Urinary bladder (tissue), 4 donors: Measurements from ENCODE around the gene TMEM94. TPM values are rescaled to one million over a fixed set of nuclear protein-coding genes. Genes with fewer than 3 reads are reported as not detected.

ENCODE experiments used
- DNase-seq: peaks from one replicate; pipeline ENCODE4 v3.0.0-alpha.2; 2015; ENCODE audit errors: extremely low spot score
- H3K27ac ChIP-seq: one replicate; pipeline ENCODE4 v1.5.1; 2013; ENCODE audit warnings: low read depth, mild to moderate bottlenecking, moderate library complexity
- H3K36me3 ChIP-seq: one replicate; pipeline ENCODE4 v1.6.1; 2013; ENCODE audit warnings: mild to moderate bottlenecking, moderate library complexity; ENCODE audit not compliant: insufficient read depth
- H3K4me1 ChIP-seq: one replicate; pipeline ENCODE4 v1.6.1; 2013; ENCODE audit warnings: mild to moderate bottlenecking, moderate library complexity; ENCODE audit not compliant: insufficient read depth
- H3K4me3 ChIP-seq: one replicate; pipeline ENCODE4 v1.5.1; 2013; ENCODE audit warnings: low read depth, low read length
- WGBS: extraction: QIAGEN DNeasy Blood & Tissue Kit; methylation state at CpG from one replicate; pipeline ENCODE4 v1.1.7; 2013; 5-methylcytosine and 5-hydroxymethylcytosine counted together
- polyA plus RNA-seq: library from polyadenylated mRNA; stranded (reverse); fragments of 200-250 nt; gene quantifications from one replicate; pipeline ENCODE4 v1.2.3, GENCODE V29; 2013
- total RNA-seq: library from RNA; depleted of rRNA; stranded (reverse); fragments of >200 nt; gene quantifications from one replicate; pipeline ENCODE4 v1.2.3, GENCODE V29; 2014
- donor health status: healthy with polysubstance abuse.
- donor health status: healthy.

TMEM94 gene
- total and polyA plus RNA-seq, 2 donors: 24.9 to 45.8 TPM

DNA sequence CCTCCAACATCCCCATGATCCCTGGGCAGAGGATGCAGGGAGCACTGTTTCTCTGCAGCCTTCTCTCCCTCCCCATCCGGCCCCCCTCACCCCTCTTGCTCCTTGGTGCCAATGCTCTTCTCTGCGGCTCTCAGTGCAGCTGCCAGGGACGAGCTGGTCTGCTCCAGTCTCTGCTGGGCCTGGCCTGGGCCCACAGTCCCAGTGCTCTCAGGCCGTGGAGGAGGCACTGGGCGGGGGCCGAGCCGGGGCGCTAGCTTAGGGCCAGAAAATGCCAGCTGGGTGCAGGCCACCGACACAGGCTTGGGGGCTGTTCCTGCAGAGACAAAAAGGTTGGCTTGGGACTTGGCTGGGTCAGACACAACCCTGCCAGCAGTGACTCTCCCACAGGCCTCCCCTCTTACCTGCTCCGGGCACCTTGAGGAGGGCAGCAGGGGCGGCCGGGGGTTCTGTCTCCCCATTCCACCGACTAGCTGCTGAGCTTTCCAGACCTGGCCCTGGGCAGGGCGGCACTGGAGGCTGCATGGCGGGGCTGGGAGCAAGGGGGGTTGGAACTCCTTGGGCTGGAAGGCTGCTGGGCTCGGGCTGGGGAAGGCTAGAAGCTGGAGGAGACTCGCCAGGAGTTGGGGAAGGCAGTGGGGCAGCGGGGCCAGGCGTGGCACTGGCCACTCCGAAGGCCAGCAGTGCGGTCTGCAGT lies 45.1 kb downstream of the TMEM94 start:
- DNase-seq: no peak
- Histone ChIP-seq H3K4me1 (no peaks in the 10 kb centered on the region), H3K4me3 (no peak overlapping the region), H3K36me3 (peaks cover 4% of the 10 kb centered on the region), H3K27ac (no peak overlapping the region)
- WGBS: 73% methylated on average over 21 of the region's 21 CpGs

DNA sequence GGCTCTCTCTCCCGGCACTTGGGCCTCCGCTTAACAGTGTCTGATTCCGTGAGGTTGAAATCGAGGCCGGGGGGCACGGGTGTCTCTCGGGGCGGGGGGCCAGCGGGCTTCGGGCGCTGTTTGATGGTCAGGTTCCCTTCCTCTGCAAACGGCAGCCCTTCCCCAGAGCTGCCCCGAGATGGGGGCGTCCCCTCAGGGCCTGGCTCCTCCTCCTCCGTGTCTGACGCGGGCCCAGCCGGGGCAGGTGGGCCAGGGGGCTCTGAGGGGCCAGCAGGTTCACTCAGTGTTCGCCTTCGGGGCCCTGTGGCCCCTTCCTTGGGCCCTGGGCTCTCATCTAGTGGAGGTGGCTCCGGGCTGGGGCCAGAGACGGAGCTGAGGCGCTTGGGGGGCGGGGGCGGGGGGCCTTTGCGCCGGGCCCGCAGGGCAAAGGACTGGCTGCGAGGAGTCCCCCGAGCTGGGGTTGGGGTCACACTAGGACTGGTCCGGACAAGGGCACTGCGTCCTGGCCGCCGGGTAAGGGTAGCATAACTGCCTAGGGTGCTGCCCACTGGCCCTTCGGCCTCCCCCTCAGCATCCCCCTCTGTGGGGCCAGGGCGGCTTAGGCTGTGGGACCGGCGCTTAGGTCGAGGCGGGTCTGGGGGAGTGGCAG lies 45.8 kb downstream of the TMEM94 start:
- no peaks in the 10 kb centered on the region for H3K4me1 ChIP-seq

DNA sequence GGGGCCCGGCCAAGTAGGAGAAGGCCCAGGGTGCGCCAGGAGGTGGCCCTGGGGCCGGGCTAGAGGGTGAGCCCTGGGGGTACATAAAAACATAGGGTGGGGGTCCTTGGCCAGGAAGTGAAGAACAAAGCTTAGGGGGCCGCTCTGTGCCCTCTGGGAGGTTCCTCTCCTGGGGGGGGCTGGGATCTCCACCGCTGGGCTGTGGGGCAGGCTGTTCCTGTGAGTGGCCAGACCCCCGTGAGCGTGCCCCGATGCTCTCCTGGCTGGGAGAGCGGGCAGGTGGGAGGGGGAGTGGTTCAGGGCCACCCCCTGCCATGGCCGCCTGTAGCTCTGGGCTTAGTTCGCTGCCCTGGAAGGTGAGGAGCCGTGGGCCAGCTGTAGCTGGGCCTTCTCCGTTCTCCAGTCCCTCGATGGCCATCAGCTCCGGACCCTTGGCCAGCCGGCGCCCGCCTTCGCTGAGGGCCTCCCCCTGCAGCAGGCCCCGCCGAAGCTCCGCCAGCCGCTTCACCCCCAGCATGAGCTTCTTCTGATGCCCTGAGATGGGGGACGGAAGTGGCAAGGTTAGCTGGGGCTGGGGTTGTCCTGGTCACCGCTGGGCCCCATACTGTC lies 46.4 kb downstream of the TMEM94 start:
- no peak for DNase-seq
- Histone ChIP-seq H3K4me3 (no peak overlapping the region), H3K36me3 (no peaks in the 10 kb centered on the region), H3K4me1 (no peaks in the 10 kb centered on the region), H3K27ac (no peak overlapping the region)
- WGBS: 89% methylated on average over 25 of the region's 25 CpGs

More for the DNA sequence above, 45.8 kb downstream of the TMEM94 start:
- H3K4me3 ChIP-seq: no peak overlapping the region
- H3K27ac ChIP-seq: no peak overlapping the region
- no peak for DNase-seq
- WGBS: 84% methylated on average over 40 of the region's 40 CpGs
- no peaks in the 10 kb centered on the region for H3K36me3 ChIP-seq

DNA sequence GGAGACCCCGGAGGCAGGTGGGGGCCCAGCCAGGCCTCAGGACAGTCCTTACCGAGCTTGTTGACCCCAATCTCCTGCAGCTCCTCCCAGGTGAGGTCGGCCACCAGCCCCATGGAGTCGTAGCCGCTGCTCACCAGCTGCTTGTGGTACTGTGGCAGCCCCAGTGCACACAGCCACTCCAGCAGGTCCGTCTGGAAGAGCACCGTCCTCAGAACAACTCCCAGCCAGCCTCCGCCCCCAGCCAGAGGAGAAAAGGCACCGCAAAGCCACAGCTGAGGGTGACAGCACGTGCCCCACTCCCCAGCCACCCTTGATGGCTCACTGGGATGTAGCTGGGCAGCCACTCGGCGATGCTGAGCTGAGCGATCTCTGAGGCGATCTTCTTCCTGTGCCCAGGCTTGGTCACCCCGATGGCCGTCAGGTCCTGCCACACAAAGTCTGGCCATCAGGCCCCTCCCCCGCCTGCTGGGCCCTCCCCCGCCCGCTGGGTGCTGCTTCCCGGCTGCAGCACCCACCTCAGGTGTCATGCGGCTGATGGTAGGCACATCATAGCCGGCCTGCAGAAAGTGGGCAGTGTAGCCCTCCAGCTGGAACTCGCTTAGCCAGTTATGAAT lies 47.0 kb downstream of the TMEM94 start:
- Histone ChIP-seq H3K4me1 (no peaks in the 10 kb centered on the region), H3K27ac (no peak overlapping the region), H3K36me3 (no peaks in the 10 kb centered on the region), H3K4me3 (no peak overlapping the region)
- 81% methylated on average over 23 of the region's 23 CpGs for WGBS
- no peak for DNase-seq

DNA sequence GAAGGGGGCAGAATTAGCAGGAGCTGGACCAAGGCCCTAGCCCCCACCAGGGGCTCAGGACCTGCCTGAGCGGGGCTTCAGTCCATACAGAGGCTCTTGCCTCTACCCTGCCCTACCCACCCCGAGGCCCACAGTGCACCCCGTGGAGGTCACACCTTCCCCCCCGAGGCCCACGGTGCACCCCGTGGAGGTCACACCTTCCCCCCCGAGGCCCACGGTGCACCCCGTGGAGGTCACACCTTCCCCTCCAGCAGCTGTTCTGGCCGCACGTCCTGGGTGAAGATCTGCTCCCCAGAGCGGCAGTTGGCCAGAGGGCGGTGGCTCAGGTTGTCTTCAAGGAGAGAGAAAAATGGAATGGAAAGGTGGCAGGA lies 47.5 kb downstream of the TMEM94 start:
- H3K36me3 ChIP-seq: no peaks in the 10 kb centered on the region

DNA sequence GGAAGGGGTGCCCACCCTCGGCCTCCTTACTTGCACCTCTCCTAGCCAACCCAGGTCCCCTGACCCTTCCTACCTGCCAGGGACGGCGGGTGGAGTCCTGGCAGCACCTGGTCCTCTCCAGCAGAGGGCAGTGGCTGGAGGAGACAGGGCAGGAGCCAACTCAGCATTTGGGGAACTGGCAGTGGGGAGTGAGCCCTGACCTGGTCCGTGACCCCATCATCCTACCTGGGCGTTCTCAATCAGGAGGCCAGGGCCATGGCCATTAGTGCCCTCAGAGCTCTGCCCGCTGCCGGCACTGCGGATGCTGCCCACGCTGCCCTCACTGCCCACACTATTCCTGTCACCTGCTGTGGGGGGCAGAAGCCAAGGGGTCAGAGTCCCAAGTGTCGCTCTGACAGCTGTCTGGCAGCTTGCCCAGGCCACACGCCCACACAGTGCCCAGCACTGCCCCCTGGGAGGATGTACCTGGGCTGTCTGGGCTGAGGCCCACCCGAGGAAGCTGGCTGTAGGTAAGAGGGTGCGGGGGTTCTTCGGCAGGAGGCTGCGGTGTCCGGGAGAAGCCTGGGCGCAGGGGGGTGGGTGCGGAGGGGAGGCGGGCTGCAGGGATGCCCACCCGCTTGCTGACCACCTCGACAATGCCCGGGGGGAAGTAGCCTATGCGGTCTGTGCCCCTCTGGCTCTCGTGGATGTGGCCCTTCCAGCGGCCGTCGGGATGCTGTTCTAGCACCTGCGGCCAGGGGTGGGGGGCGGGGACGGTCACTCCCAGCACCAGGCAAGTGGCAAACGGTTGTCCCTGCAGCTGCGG lies 48.1 kb downstream of the TMEM94 start:
- WGBS: 78% methylated on average over 32 of the region's 32 CpGs
- DNase-seq: no peak
- Histone ChIP-seq H3K4me1 (no peaks in the 10 kb centered on the region), H3K36me3 (no peaks in the 10 kb centered on the region), H3K4me3 (no peak overlapping the region), H3K27ac (no peak overlapping the region)

More for the DNA sequence above, 47.5 kb downstream of the TMEM94 start:
- Histone ChIP-seq H3K27ac (no peak overlapping the region), H3K4me3 (no peak overlapping the region), H3K4me1 (no peaks in the 10 kb centered on the region)
- DNase-seq: no peak
- 73% methylated on average over 13 of the region's 13 CpGs for WGBS

DNA sequence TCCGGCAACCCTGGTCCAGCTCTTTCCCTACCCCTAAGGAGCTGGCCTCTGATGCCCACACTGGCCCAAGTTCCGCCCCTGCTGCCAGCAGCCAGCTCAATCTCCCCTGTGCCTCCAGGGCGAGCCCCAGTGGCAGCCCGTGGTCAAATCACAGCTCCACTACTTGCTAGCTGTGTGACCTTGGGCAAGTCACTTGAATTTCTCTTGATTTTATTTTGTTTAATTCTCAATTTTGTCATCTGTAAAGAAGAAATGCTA lies 48.6 kb downstream of the TMEM94 start:
- Histone ChIP-seq H3K27ac (no peak overlapping the region), H3K4me3 (no peak overlapping the region), H3K4me1 (no peaks in the 10 kb centered on the region), H3K36me3 (no peaks in the 10 kb centered on the region)
- no peak for DNase-seq
- WGBS: 90% methylated on average over 4 of the region's 4 CpGs

DNA sequence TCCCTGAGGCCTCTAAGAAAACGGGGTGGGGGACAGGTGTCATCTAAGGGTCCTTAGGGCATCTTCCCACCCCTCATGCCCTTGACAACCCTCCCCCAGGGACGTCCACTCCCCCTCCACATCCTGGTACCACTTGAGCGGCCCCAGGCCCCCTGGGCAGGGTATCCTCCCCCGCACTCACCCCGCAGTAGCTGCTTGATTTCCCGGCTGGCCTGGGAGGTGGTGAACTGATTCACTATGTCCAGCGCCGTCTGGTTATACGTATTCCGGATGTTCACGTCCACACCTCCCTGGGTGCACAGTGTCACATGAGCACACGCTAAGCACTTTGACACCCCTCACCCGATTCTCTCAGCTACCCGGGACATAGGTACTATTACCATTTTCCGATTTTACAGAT lies 49.2 kb downstream of the TMEM94 start:
- WGBS: 87% methylated on average over 15 of the region's 15 CpGs
- Histone ChIP-seq H3K4me3 (no peak overlapping the region), H3K36me3 (no peaks in the 10 kb centered on the region), H3K4me1 (no peaks in the 10 kb centered on the region), H3K27ac (no peak overlapping the region)
- DNase-seq: no peak

DNA sequence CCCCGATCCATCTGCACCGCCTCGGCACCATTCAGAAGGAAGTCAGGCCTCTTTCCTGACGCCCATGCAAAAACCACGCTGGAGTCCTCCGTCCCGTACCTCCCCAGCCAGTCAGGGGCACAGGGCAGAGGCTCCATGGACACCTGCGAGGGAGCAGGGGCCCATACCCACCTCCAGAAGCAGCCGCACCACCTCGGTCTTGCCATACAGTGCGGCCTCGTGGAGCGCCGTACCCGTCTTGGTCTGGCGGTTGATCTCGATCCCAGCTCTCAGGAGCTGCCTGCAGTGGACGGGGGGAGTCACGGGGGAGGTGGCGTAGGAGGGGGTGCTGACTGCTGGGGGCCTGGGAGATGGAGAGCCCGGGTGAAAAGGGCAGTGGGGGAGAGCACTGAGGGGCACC lies 49.7 kb downstream of the TMEM94 start:
- Histone ChIP-seq H3K36me3 (no peaks in the 10 kb centered on the region), H3K4me1 (no peaks in the 10 kb centered on the region), H3K27ac (no peak overlapping the region), H3K4me3 (no peak overlapping the region)
- no peak for DNase-seq
- WGBS: 90% methylated on average over 21 of the region's 21 CpGs

DNA sequence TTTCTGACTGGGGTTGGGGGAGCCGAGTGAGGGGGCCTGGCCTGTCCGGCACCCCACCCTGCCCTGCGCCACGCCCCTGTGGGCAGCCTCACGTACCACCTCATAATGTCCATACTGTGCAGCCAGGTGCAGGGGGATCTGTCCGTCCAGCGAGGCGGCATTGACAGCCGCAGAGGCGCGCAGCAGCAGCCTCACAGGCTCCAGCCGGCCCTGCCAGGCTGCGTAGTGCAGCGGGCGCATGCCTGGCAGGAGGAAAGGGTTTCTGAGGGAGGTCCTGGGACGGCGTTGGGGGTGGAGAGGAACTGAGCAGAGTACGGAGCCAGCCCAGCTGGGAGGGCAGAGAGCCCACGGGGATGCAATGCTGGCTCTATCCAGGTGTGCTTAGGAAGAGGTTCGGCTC lies 50.5 kb downstream of the TMEM94 start:
- Histone ChIP-seq H3K36me3 (no peaks in the 10 kb centered on the region), H3K4me1 (no peaks in the 10 kb centered on the region), H3K27ac (no peak overlapping the region), H3K4me3 (no peak overlapping the region)
- DNase-seq: no peak
- 90% methylated on average over 20 of the region's 20 CpGs for WGBS

DNA sequence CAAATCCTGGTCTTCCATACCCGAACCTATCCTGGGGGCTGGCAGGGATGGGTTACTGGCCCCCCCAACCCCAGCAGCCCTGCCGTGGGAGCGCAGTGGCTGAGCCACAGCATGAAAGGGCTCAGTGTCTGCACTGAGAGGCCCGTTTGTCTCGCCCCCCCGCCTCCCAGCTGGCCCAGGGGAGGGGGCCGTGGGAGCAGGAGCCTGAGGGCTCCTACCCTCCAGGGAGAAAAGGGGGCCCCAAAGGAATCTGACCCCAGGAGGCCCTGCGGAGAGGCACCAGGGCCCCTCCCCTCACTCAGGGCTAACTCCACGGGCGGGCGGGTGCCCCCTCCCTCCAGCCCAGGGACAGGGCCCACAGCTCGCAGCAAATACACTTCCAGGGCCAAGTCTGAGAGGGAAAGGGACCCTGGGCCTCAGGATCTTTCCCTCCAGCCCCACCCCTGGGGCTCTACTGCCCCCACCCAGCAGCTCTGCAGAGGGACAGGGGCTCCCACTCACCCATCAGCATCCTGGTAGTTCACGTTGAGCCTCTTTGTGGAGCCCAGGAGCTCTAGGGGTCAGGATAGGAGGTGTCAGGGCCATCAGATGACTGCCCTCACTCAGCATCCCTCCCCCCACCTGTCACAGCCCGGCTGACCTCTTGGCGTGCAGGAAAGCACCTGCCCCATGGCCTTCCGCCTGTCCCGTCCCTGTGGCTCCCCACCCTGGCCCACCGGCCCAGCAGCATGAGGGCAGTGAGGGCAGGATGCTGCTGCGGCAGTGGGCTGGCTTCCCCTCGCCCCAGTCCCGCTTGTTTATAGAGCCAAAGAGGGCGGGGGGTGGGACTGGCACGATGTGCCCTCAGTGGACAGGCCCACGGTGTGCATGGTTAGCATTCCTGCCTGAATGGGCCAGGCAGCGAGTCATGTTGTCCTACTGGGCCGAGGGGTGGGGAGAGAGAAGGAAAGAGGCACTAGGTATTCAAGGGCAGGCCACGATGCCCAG lies 51.6 kb downstream of the TMEM94 start:
- H3K4me3 ChIP-seq: no peak overlapping the region
- DNase-seq: no peak
- H3K27ac ChIP-seq: no peak overlapping the region
- no peaks in the 10 kb centered on the region for H3K4me1 ChIP-seq
- H3K36me3 ChIP-seq: no peaks in the 10 kb centered on the region
- 74% methylated on average over 27 of the region's 27 CpGs for WGBS

DNA sequence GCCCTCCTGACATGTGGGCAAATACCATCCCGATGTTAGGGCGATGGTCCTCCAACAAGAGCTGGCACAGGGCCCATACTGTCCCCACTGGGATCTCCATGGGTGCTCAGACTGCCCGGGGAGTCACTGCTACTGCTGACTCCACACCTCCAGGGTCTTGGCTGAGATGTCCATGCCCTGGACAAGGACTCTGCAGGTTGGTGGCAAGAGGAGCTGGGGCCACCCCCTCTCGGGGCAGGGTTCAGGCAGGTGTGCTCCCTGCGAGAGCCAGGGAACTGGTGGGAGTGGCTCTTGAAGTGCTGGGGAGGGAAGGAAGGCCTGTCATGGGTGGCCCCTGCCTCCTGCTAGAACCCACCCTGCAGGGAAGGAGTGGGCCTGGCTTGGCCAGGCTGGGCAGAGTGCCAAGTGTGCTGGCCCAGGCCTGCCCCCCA lies 52.5 kb downstream of the TMEM94 start:
- 65% methylated on average over 5 of the region's 5 CpGs for WGBS
- no peak overlapping the region for H3K27ac ChIP-seq
- H3K36me3 ChIP-seq: no peaks in the 10 kb centered on the region
- no peak overlapping the region for H3K4me3 ChIP-seq
- H3K4me1 ChIP-seq: no peaks in the 10 kb centered on the region
- DNase-seq: no peak
